HepG2 (cell line): ENCODE measurements around the gene WLS.

Source experiments
- CTCF ChIP-seq: sonication (generic); formaldehyde crosslinking; IDR thresholded peaks from 2 replicates; pipeline ENCODE4 v1.5.0; 2020; ENCODE audit warnings: mild to moderate bottlenecking, missing genetic modification reagents, moderate library complexity
- ESRRA ChIP-seq: sonication (generic); formaldehyde crosslinking; IDR thresholded peaks from 2 replicates; pipeline ENCODE4 v1.5.1; 2020; ENCODE audit warnings: mild to moderate bottlenecking, low read depth, missing genetic modification reagents
- FOXA1 ChIP-seq, 2 experiments: fragments of 450-650 bp in 1 of 2; sonication (generic) in 1 of 2; formaldehyde crosslinking in 1 of 2; IDR thresholded peaks; 2 replicates each; pipeline versions ENCODE4 v1.4.0 to v1.6.1; 2016 to 2020; ENCODE audit warnings: missing genetic modification reagents in 1 of 2
- MNT ChIP-seq: fragments of 450-650 bp; IDR thresholded peaks from 2 replicates; pipeline ENCODE4 v1.6.1; 2016
- MXD3 ChIP-seq: IDR thresholded peaks from 2 replicates; pipeline ENCODE4 v1.6.1; 2016; ENCODE audit warnings: mild to moderate bottlenecking, missing biosample characterization, missing genetic modification reagents
- NCOR1 ChIP-seq: fragments of 200-600 bp; sonication (generic); IDR thresholded peaks from 2 replicates; pipeline ENCODE4 v1.7.0; 2017; ENCODE audit warnings: antibody characterized with exemption, low read length, borderline replicate concordance
- PAWR ChIP-seq: sonication (generic); formaldehyde crosslinking; IDR thresholded peaks from 2 replicates; pipeline ENCODE4 v1.4.0; 2020; ENCODE audit warnings: missing genetic modification reagents, mild to moderate bottlenecking, borderline replicate concordance
- RELA ChIP-seq: sonication (generic); formaldehyde crosslinking; IDR thresholded peaks from 2 replicates; pipeline ENCODE4 v1.4.0; 2020; ENCODE audit warnings: missing genetic modification reagents
- THAP11 ChIP-seq: IDR thresholded peaks from 2 replicates; pipeline ENCODE4 v1.6.1; 2016; ENCODE audit warnings: missing biosample characterization, missing genetic modification reagents
- ZBTB44 ChIP-seq: sonication (generic); formaldehyde crosslinking; IDR thresholded peaks from 2 replicates; pipeline ENCODE4 v1.4.0; 2020; ENCODE audit warnings: missing genetic modification reagents
- ZNF224 ChIP-seq: sonication (generic); formaldehyde crosslinking; IDR thresholded peaks from 2 replicates; pipeline ENCODE4 v1.5.0; 2020; ENCODE audit warnings: mild to moderate bottlenecking, missing genetic modification reagents

- TF ChIP-seq RELA (CRISPR knock-in tag) (no peak), PAWR (CRISPR knock-in tag) (no peak), ZNF224 (no peak), NCOR1 (no peak), CTCF (CRISPR knock-in tag) (no peak), THAP11 (no peak), MNT (no peak), ESRRA (CRISPR knock-in tag) (no peak), FOXA1 (IDR thresholded peaks at IDR 0.05) (no peak), FOXA1 (CRISPR knock-in tag; IDR thresholded peaks at IDR 0.05) (no peak), MXD3 (CRISPR knock-in tag) (no peak), ZBTB44 (CRISPR knock-in tag) (no peak)
Observed at GRCh38 chr1:68279846-68280245, 47.5 kb upstream of the WLS start.
